ENCODE data around the gene MAIP1.

MAIP1 gene

DNA sequence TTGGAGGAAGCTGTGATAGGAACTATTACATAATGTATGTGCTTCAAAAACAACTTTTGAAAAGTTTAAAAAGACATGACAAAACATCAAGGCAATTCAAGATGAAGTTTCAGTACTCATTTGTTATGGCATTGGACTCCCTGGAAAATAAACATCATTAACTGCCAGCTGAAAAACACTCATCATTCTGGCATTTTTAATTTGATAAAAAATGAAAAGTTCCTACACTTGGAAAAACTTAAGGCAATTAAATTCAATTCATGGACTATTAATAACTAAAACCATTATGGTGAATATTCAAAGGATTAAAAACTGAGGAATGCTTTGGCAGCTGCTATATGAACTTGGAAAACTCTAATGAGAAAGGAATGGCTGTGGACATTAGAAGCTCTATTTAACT, 8.5 kb upstream of the MAIP1 start:
- H3K27me3 ChIP-seq (ENCODE audit: insufficient read depth, low read length): no peaks in the 10 kb centered on the region
- no peak overlapping the region for H2AFZ ChIP-seq (ENCODE audit: low read length, unreplicated experiment)
- peaks cover 5% of the 10 kb centered on the region for H3K4me1 ChIP-seq (ENCODE audit: control insufficient read depth, insufficient read depth, low read length, unreplicated experiment)
- peaks cover 29% of the 10 kb centered on the region for H3K79me2 ChIP-seq (ENCODE audit: control insufficient read depth, insufficient read depth, low read length, unreplicated experiment)
- H3K36me3 ChIP-seq (ENCODE audit: insufficient read depth, low read length): peaks cover 35% of the 10 kb centered on the region
- 0 out of 2 replicates have a peak overlapping the region, but pooled peaks have one; percentile 5 for H3K27ac ChIP-seq (ENCODE audit: low read depth, low read length)
- no peak overlapping the region for H3K4me3 ChIP-seq (ENCODE audit: low read depth, low read length)

DNA sequence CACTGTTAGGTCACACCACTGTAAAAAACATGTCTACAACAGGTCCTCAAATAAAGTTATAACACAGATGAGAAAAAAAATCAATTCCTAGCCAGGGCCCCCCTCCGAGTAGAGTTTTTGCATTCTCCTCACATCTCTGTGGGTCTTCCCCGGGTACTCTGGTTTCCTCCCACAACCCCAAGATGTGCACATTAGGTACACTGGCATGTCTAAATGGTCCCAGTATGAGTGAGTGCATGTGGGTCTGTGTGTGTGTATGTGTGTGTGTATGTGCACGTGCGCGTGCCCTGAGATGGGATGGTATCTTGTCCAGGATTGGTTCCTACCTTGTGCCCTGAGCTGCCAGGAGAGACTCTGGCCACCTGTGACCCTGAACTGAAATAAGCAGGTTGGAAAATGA, 5.0 kb upstream of the MAIP1 start:
- Histone ChIP-seq H2AFZ (ENCODE audit: low read length, unreplicated experiment) (no peak overlapping the region), H3K79me2 (ENCODE audit: control insufficient read depth, insufficient read depth, low read length, unreplicated experiment) (peaks cover 55% of the 10 kb centered on the region), H3K27me3 (ENCODE audit: insufficient read depth, low read length) (no peaks in the 10 kb centered on the region), H3K4me1 (ENCODE audit: control insufficient read depth, insufficient read depth, low read length, unreplicated experiment) (peaks cover 14% of the 10 kb centered on the region), H3K36me3 (ENCODE audit: insufficient read depth, low read length) (peaks cover 30% of the 10 kb centered on the region), H3K27ac (ENCODE audit: low read depth, low read length) (no peak overlapping the region), H3K4me3 (ENCODE audit: low read depth, low read length) (no peak overlapping the region)

DNA sequence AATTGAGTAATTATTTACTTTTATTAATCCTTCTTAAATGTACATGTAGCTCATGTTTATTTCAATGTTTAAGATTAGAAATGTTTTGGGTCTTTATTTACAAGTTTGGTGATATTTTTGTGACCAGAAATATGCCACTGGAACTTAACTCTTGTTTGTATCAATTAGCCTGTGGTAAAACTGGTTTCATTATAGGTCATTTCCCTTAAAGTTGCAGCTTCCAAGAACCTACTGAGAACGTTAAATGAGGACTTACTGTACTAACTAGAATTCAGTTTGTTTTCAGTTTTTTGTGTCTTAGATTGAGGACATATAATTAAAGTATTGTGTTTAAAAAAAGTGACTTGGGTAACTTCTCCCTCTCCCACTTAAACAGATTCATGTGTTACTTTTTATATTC, 4.4 kb upstream of the MAIP1 start:
- Histone ChIP-seq H3K27me3 (ENCODE audit: insufficient read depth, low read length) (no peaks in the 10 kb centered on the region), H3K27ac (ENCODE audit: low read depth, low read length) (no peak overlapping the region), H3K79me2 (ENCODE audit: control insufficient read depth, insufficient read depth, low read length, unreplicated experiment) (peaks cover 55% of the 10 kb centered on the region), H2AFZ (ENCODE audit: low read length, unreplicated experiment) (no peak overlapping the region), H3K4me1 (ENCODE audit: control insufficient read depth, insufficient read depth, low read length, unreplicated experiment) (peaks cover 14% of the 10 kb centered on the region), H3K36me3 (ENCODE audit: insufficient read depth, low read length) (peaks cover 25% of the 10 kb centered on the region), H3K4me3 (ENCODE audit: low read depth, low read length) (no peak overlapping the region)

DNA sequence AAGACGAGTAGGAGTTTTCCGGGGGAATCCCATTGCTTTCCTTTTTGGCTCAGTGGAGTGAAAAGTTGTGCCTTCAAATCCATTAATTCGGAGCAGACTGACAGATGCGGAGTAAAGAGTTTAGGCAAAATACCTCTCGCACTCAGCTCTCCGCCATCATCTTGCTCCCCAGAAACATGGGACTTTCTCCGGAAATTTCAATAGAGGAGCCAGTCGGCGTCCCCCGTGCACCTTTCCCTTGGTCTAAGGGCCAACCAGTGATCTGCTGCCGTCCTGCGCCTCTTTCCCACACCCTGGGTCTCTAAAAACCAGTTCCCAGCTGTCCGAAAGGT, 409 bp upstream of the MAIP1 start:
- H3K4me3 ChIP-seq (ENCODE audit: low read depth, low read length): peak overlapping the region; percentile 99
- H3K27ac ChIP-seq (ENCODE audit: low read depth, low read length): peak overlapping the region; percentile 78
- H3K36me3 ChIP-seq (ENCODE audit: insufficient read depth, low read length): peaks cover 18% of the 10 kb centered on the region
- H3K27me3 ChIP-seq (ENCODE audit: insufficient read depth, low read length): no peaks in the 10 kb centered on the region
- H2AFZ ChIP-seq (ENCODE audit: low read length, unreplicated experiment): peak overlapping the region; percentile 97
- peaks cover 76% of the 10 kb centered on the region for H3K79me2 ChIP-seq (ENCODE audit: control insufficient read depth, insufficient read depth, low read length, unreplicated experiment)
- H3K4me1 ChIP-seq (ENCODE audit: control insufficient read depth, insufficient read depth, low read length, unreplicated experiment): peaks cover 23% of the 10 kb centered on the region

DNA sequence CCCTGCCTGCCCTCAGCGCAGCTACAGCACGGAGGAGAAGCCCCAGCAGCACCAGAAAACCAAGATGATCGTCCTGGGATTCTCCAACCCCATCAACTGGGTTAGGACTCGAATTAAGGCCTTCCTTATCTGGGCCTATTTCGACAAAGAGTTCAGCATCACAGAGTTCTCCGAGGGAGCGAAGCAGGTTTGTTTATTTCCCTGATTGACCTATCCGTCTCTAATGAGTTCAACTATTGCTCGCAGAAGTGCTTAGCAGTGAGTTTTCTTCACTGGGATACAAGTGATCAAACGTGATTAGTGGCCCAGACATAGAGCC, 639 bp downstream of the MAIP1 start:
- Histone ChIP-seq H3K79me2 (ENCODE audit: control insufficient read depth, insufficient read depth, low read length, unreplicated experiment) (peaks cover 68% of the 10 kb centered on the region), H3K27ac (ENCODE audit: low read depth, low read length) (peak overlapping the region; percentile 78), H3K27me3 (ENCODE audit: insufficient read depth, low read length) (no peaks in the 10 kb centered on the region), H3K4me3 (ENCODE audit: low read depth, low read length) (peak overlapping the region; percentile 99), H3K36me3 (ENCODE audit: insufficient read depth, low read length) (peaks cover 17% of the 10 kb centered on the region), H3K4me1 (ENCODE audit: control insufficient read depth, insufficient read depth, low read length, unreplicated experiment) (peaks cover 23% of the 10 kb centered on the region), H2AFZ (ENCODE audit: low read length, unreplicated experiment) (peak overlapping the region; percentile 97)

DNA sequence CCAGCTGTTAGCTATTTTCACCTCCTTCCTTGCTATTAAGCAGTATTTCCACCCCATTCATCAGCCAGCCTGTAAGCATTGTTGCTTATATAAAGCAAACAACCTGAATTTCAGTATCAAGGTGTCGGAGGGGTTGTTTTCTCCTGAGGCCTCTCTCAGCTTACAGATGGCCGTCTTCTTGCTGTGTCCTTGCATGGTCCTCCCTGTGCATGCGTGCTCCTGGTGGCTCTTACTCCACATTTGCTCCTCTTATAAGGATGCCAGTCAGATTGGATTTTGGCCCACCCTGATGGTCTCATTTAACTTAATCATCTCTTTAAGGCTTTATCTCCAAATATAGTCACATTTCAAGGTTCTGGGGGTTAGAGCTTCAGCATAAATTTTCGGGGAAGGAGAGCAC, 2.6 kb downstream of the MAIP1 start:
- no peak overlapping the region; the same call in 1 of the 2 replicates for H3K4me3 ChIP-seq (ENCODE audit: low read depth, low read length)
- peaks cover 15% of the 10 kb centered on the region for H3K36me3 ChIP-seq (ENCODE audit: insufficient read depth, low read length)

DNA sequence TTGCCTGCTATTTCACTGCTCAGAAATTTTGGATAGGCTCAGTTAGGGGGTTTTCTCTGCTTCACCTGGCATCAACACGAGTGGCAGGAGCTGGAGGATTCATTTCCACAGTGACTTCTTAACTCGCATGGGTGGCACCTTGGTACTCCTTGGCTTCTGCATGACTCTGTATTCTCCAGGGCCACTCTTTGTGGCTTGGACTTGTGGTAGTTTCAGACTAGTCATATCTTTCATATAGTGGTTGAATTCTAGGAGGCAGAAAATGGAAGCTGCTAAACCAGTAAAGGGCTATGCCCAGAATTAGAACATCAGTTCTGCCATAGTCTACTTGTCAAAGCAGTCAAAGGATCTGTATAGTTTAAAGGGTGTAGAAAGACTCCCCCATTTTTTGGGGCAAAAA, 6.8 kb downstream of the MAIP1 start:
- Histone ChIP-seq H3K27ac (ENCODE audit: low read depth, low read length) (no peak overlapping the region), H3K4me3 (ENCODE audit: low read depth, low read length) (no peak overlapping the region), H2AFZ (ENCODE audit: low read length, unreplicated experiment) (no peak overlapping the region), H3K27me3 (ENCODE audit: insufficient read depth, low read length) (no peaks in the 10 kb centered on the region), H3K36me3 (ENCODE audit: insufficient read depth, low read length) (peaks cover 28% of the 10 kb centered on the region), H3K4me1 (ENCODE audit: control insufficient read depth, insufficient read depth, low read length, unreplicated experiment) (peaks cover 7% of the 10 kb centered on the region), H3K79me2 (ENCODE audit: control insufficient read depth, insufficient read depth, low read length, unreplicated experiment) (peaks cover 17% of the 10 kb centered on the region)

More for the DNA sequence above, 2.6 kb downstream of the MAIP1 start:
- Histone ChIP-seq H3K27ac (ENCODE audit: low read depth, low read length) (no peak overlapping the region), H3K4me1 (ENCODE audit: control insufficient read depth, insufficient read depth, low read length, unreplicated experiment) (peaks cover 23% of the 10 kb centered on the region), H3K27me3 (ENCODE audit: insufficient read depth, low read length) (no peaks in the 10 kb centered on the region), H3K79me2 (ENCODE audit: control insufficient read depth, insufficient read depth, low read length, unreplicated experiment) (peaks cover 54% of the 10 kb centered on the region), H2AFZ (ENCODE audit: low read length, unreplicated experiment) (no peak overlapping the region)

DNA sequence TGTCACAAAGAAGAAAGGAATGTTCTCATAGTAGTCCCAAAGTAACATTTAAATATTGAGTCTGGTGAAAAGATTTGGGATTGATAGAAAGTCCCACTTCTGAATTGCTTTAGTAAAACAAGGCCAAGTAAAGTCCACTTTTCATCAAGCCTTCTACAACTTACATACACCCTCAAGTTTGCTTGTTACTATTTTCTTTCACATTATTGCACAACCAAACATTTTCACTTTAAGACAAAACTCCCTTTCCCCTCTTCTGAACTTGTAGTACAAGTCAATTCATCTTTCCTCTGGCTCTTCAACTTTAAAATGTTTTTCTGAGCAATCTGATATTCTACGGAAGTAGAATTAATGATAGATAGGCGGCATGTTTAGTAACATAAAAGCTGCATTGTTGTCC, 11.0 kb downstream of the MAIP1 start:
- no peaks in the 10 kb centered on the region for H3K27me3 ChIP-seq (ENCODE audit: insufficient read depth, low read length)
- no peaks in the 10 kb centered on the region for H3K79me2 ChIP-seq (ENCODE audit: control insufficient read depth, insufficient read depth, low read length, unreplicated experiment)
- peaks cover 13% of the 10 kb centered on the region for H3K36me3 ChIP-seq (ENCODE audit: insufficient read depth, low read length)

DNA sequence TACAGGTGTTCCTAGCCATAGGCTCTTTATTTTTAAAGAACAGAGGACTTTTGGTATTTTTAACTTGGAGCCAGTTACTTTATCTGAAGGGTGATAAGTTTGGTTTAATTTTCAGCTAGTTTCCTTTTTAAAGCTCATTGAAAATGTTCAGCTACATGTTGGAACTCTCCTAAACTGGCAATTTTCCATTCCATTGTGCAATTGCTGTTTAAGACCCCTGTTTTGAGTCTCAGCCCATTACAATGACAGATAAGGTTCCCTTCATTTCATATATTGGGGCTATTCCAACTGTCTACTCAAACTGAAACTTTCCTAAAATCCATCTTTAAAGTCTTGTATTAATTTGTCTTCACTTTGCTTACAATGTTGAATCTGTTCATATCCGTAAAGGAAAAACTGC, 11.6 kb downstream of the MAIP1 start:
- no peak overlapping the region for H2AFZ ChIP-seq (ENCODE audit: low read length, unreplicated experiment)
- no peak overlapping the region for H3K4me3 ChIP-seq (ENCODE audit: low read depth, low read length)
- H3K27ac ChIP-seq (ENCODE audit: low read depth, low read length): no peak overlapping the region
- no peaks in the 10 kb centered on the region for H3K27me3 ChIP-seq (ENCODE audit: insufficient read depth, low read length)
- H3K79me2 ChIP-seq (ENCODE audit: control insufficient read depth, insufficient read depth, low read length, unreplicated experiment): no peaks in the 10 kb centered on the region
- H3K4me1 ChIP-seq (ENCODE audit: control insufficient read depth, insufficient read depth, low read length, unreplicated experiment): no peaks in the 10 kb centered on the region
- H3K36me3 ChIP-seq (ENCODE audit: insufficient read depth, low read length): peaks cover 13% of the 10 kb centered on the region

More for the DNA sequence above, 11.0 kb downstream of the MAIP1 start:
- H3K4me1 ChIP-seq (ENCODE audit: control insufficient read depth, insufficient read depth, low read length, unreplicated experiment): no peaks in the 10 kb centered on the region
- no peak overlapping the region for H3K4me3 ChIP-seq (ENCODE audit: low read depth, low read length)
- H3K27ac ChIP-seq (ENCODE audit: low read depth, low read length): no peak overlapping the region
- no peak overlapping the region for H2AFZ ChIP-seq (ENCODE audit: low read length, unreplicated experiment)

DNA sequence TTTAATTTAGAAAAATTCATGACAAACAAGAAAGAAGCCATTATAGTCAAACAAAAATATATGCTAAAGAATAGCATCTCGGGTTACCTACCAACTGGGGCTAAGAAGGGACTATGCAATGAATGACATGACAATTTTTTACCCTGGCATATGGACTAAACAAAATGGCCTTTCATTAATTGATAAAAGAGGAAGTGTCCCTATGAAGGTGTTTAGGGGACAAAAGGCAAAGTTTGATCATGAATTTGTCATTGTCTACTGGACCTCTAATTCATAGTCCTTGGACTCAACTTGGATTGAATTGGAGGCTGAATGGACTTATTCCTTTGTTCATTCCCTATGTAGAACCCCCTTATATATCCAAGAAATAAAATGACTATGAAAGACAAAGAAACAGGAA, 12.7 kb downstream of the MAIP1 start:
- Histone ChIP-seq H3K4me1 (ENCODE audit: control insufficient read depth, insufficient read depth, low read length, unreplicated experiment) (no peaks in the 10 kb centered on the region), H2AFZ (ENCODE audit: low read length, unreplicated experiment) (no peak overlapping the region), H3K79me2 (ENCODE audit: control insufficient read depth, insufficient read depth, low read length, unreplicated experiment) (no peaks in the 10 kb centered on the region), H3K36me3 (ENCODE audit: insufficient read depth, low read length) (peaks cover 13% of the 10 kb centered on the region), H3K27ac (ENCODE audit: low read depth, low read length) (no peak overlapping the region), H3K27me3 (ENCODE audit: insufficient read depth, low read length) (no peaks in the 10 kb centered on the region), H3K4me3 (ENCODE audit: low read depth, low read length) (no peak overlapping the region)

DNA sequence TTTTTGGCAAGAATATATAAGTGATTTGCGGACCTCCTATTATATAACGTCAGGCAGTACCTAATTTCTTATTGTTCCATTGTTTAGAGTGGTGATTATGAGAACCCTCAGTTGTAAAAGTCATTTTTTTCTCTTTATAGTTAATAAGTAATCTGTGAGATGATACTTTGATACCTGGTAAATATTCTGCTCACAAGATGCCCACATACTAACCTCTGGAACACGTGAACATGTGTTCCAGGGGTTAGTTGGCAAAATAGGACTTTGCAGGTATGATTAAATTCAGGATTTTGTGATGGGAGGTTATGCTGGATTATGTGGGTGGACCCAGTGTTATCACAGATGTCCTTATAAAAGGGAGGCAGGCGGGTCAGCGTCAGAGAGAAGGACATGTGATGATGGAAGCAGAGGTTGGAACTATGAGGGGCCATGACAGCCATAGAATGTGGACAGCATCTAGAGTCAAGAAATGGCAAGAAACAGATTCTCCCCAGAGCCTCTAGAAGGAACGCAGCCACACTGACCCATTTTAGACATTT, 16.8 kb downstream of the MAIP1 start:
- Histone ChIP-seq H3K27ac (ENCODE audit: low read depth, low read length) (no peak overlapping the region), H3K27me3 (ENCODE audit: insufficient read depth, low read length) (no peaks in the 10 kb centered on the region), H2AFZ (ENCODE audit: low read length, unreplicated experiment) (no peak overlapping the region), H3K79me2 (ENCODE audit: control insufficient read depth, insufficient read depth, low read length, unreplicated experiment) (no peaks in the 10 kb centered on the region), H3K4me1 (ENCODE audit: control insufficient read depth, insufficient read depth, low read length, unreplicated experiment) (peaks cover 9% of the 10 kb centered on the region), H3K4me3 (ENCODE audit: low read depth, low read length) (no peak overlapping the region), H3K36me3 (ENCODE audit: insufficient read depth, low read length) (no peaks in the 10 kb centered on the region)
